ENCODE results near the gene SLC52A3.

SLC52A3 gene

DNA sequence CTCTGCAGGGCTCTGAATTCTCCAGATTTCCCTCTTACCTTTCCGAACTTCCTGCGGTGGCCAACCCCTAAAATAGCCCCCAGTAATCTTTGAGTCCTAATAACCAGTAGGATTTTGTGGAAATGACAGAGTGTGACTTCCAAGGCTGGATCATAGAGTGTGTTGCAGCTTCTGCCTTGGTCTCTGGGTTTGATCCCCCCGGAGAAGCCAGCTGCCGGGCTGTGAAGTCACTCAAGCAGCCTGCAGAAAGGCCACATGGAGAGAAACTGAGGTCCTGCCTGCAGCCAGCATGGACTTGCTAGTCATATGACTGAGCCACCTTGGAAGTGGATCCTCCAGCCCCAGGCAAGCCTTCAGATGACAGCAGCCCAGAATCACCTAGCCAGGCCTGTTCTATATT lies 46.4 kb downstream of the SLC52A3 start:
- no peaks in the 10 kb centered on the region for H3K27me3 ChIP-seq
- H3K36me3 ChIP-seq = no peaks in the 10 kb centered on the region
- no peaks in the 10 kb centered on the region for H3K9me3 ChIP-seq
- H3K4me1 ChIP-seq = no peaks in the 10 kb centered on the region
- TF ChIP-seq, protein P1, sequence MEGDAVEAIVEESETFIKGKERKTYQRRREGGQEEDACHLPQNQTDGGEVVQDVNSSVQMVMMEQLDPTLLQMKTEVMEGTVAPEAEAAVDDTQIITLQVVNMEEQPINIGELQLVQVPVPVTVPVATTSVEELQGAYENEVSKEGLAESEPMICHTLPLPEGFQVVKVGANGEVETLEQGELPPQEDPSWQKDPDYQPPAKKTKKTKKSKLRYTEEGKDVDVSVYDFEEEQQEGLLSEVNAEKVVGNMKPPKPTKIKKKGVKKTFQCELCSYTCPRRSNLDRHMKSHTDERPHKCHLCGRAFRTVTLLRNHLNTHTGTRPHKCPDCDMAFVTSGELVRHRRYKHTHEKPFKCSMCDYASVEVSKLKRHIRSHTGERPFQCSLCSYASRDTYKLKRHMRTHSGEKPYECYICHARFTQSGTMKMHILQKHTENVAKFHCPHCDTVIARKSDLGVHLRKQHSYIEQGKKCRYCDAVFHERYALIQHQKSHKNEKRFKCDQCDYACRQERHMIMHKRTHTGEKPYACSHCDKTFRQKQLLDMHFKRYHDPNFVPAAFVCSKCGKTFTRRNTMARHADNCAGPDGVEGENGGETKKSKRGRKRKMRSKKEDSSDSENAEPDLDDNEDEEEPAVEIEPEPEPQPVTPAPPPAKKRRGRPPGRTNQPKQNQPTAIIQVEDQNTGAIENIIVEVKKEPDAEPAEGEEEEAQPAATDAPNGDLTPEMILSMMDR (IDR thresholded peaks at IDR 0.05; ENCODE audit: low read depth, low read length) = no peak
- H3K4me3 ChIP-seq (ENCODE audit: low read depth, low read length) = no peak overlapping the region
- DNase-seq = no peak

DNA sequence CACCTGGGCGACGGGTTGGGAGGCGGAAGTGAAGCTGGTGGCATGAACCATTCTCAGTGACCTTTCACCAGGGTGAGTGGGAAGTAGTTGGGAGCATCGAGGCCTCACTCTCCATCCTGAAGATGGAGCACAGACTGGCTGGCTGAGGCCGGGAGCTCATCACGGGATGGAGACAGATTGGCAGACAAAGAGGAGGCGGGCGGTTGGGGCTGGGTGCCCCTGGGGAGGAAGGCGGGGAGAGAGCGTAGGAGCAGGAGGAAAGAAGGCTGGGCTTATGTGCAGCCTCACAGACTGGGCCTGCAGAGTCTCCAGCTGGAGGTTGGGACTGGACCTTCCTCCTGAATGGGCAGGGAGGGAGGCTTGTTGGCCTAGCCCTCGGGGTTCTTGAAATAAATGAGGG lies 48.5 kb downstream of the SLC52A3 start:
- Histone ChIP-seq H3K27me3 (no peaks in the 10 kb centered on the region), H3K4me3 (ENCODE audit: low read depth, low read length) (no peak overlapping the region), H3K9me3 (no peaks in the 10 kb centered on the region), H3K36me3 (no peaks in the 10 kb centered on the region), H3K4me1 (no peaks in the 10 kb centered on the region)
- no peak for DNase-seq
- TF ChIP-seq, protein P1 (IDR thresholded peaks at IDR 0.05; ENCODE audit: low read depth, low read length) = no peak

DNA sequence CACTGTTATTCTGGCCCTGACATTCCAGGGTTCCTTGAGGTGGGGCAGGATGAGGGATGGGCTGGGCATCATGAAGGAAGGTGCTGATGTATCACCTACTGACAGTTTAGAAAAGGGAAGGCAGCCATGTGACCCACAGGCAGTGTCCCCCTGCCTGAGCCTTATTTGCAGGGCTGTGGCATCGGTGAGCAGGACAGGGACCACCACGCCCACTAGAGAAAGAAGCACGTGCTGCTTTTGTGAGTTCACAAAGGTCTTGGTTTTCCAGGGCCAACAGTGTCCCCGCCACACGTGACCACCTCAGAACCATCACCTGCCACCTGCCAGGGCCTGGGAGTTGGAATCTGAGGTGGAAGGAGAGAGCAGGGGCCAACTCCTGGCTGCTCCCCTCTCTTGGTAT lies 49.2 kb downstream of the SLC52A3 start:
- H3K27me3 ChIP-seq = no peaks in the 10 kb centered on the region
- TF ChIP-seq, protein P1 (IDR thresholded peaks at IDR 0.05; ENCODE audit: low read depth, low read length) = no peak
- H3K4me3 ChIP-seq (ENCODE audit: low read depth, low read length) = no peak overlapping the region
- no peaks in the 10 kb centered on the region for H3K9me3 ChIP-seq
- no peaks in the 10 kb centered on the region for H3K36me3 ChIP-seq
- no peak for DNase-seq
- H3K4me1 ChIP-seq = no peaks in the 10 kb centered on the region

DNA sequence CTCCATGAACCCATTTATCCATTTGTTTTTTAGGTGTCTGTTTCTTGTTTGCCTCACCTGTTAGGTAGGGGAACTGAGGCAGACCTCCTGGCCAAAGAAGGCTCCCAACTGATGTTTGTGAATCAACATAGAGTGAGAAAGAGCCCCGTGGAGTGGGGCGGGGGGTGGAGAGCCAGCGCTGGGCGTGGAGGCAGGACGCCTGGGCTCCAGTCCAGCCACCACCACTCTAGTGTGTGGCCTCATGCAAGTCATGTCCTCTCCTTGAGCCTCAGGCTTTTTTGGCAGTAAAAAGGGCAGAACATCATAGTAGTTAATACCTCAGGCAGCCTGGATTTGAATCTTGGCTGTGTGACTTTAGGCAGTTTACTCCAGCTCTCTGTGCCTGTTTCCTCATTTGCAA lies 50.5 kb downstream of the SLC52A3 start:
- no peaks in the 10 kb centered on the region for H3K36me3 ChIP-seq
- TF ChIP-seq, protein P1 (IDR thresholded peaks at IDR 0.05; ENCODE audit: low read depth, low read length) = no peak
- no peak overlapping the region for H3K4me3 ChIP-seq (ENCODE audit: low read depth, low read length)
- no peaks in the 10 kb centered on the region for H3K9me3 ChIP-seq
- H3K27me3 ChIP-seq = no peaks in the 10 kb centered on the region
- no peaks in the 10 kb centered on the region for H3K4me1 ChIP-seq
- DNase-seq = no peak

DNA sequence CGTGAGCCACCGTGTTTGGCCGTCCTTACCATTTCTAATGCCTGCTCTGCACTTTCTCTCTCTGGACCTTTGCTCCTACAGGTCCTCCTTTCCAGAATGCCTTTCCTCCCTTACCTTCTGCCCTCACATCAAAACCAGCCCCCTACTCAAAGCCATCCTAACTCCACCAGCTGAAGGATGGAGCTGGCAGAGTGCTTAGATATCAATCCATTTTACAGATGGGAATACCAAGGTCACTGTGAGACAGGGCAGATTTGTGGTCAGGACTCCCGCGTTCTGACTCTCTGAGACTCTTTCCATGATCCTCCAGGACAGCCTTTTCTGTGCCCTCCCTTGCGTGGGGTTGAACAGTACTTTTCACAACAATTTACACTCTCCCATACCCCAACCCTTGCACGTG lies 51.0 kb downstream of the SLC52A3 start:
- Histone ChIP-seq H3K4me3 (ENCODE audit: low read depth, low read length) (no peak overlapping the region), H3K4me1 (no peaks in the 10 kb centered on the region), H3K27me3 (no peaks in the 10 kb centered on the region), H3K36me3 (no peaks in the 10 kb centered on the region), H3K9me3 (no peaks in the 10 kb centered on the region)
- DNase-seq = no peak
- TF ChIP-seq, protein P1 (IDR thresholded peaks at IDR 0.05; ENCODE audit: low read depth, low read length) = no peak

DNA sequence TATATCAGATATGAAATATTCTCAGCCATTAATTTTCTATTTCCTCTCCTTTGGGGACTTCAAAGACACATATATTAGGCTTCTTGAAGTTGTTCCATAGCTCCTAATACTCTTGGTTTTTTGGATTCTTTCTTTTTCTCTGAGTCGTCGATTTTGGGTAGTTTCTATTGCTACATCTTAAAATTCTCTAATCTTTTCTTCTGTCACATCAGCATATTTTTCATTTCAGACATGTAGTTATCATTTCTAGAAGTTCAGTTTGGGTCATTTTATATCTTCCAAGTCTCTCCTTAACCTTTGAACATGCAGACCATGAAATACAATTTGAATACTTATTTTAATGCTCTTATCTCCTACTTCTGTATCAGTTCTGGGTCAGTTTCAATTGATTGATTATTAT lies 53.8 kb downstream of the SLC52A3 start:
- no peaks in the 10 kb centered on the region for H3K36me3 ChIP-seq
- DNase-seq = no peak
- H3K4me3 ChIP-seq (ENCODE audit: low read depth, low read length) = no peak overlapping the region
- no peaks in the 10 kb centered on the region for H3K4me1 ChIP-seq
- H3K9me3 ChIP-seq = no peaks in the 10 kb centered on the region
- TF ChIP-seq, protein P1 (IDR thresholded peaks at IDR 0.05; ENCODE audit: low read depth, low read length) = no peak
- no peaks in the 10 kb centered on the region for H3K27me3 ChIP-seq

Measured in BE2C (cell line).